Motor neuron (in vitro differentiated cells): ENCODE results near the gene STK10. TPM values are rescaled to one million over a fixed set of nuclear protein-coding genes. Genes with fewer than 3 reads are reported as not detected.
A peak's percentile ranks its signal among the peaks of the same experiment; 100 is the strongest.

Source experiments
- ATAC-seq, 8 experiments: fragments of 200-7000 bp; cut with Tn5 transposase; replicated peaks in 6 of 8; 2 replicates each; pipeline ENCODE4 v1.8.0; 2021; ENCODE audit warnings: mild to moderate bottlenecking in 8 of 8, moderate library complexity in 8 of 8
- H3K27ac ChIP-seq, 2 donors: fragments of 250-450 bp; sonication (Bioruptor Pico); 2 replicates each; pipeline ENCODE4 v1.9.0; 2021; ENCODE audit warnings: antibody characterized with exemption in 2 of 2, mild to moderate bottlenecking in 2 of 2, moderate library complexity in 1 of 2
- H3K4me1 ChIP-seq, 2 donors: fragments of 250-450 bp; sonication (Bioruptor Pico); replicated peaks in 1 of 2; 2 replicates each; pipeline ENCODE4 v1.6.1; 2021; ENCODE audit warnings: antibody characterized with exemption in 2 of 2, mild to moderate bottlenecking in 2 of 2, moderate library complexity in 1 of 2
- H3K4me3 ChIP-seq, 5 donors: fragments of 250-450 bp; sonication (Bioruptor Pico); 2 replicates each; pipeline ENCODE4 v1.9.0; 2021; ENCODE audit warnings: antibody characterized with exemption in 5 of 5, mild to moderate bottlenecking in 5 of 5, moderate library complexity in 4 of 5
- WGBS, 10 experiments: fragments of 450-650 bp; shearing (Covaris generic); methylation state at CpG; one replicate each; pipeline ENCODE4 v1.0.0; 2022; 5-methylcytosine and 5-hydroxymethylcytosine counted together
- in situ Hi-C, 9 experiments: fragments of 400-800 bp; cut with MboI; loops; one replicate each; pipeline ENCODE4 v1.15.0; 2021; ENCODE audit warnings: low sequenced_read_pairs in 9 of 9, low pct_unique_long_range_greater_than_20kb in 2 of 9; ENCODE audit not compliant: unreplicated experiment in 9 of 9
- total RNA-seq, 8 experiments: library from RNA; unstranded; fragments of 300-600 nt; gene quantifications; 2 replicates each; pipeline versions ENCODE4 v1.2.3 to v1.2.4, GENCODE V29; 2022

The STK10 gene
- total RNA-seq, 8 experiments from 2014 or later: 3.6 to 24.6 (median 8.1) TPM

DNA sequence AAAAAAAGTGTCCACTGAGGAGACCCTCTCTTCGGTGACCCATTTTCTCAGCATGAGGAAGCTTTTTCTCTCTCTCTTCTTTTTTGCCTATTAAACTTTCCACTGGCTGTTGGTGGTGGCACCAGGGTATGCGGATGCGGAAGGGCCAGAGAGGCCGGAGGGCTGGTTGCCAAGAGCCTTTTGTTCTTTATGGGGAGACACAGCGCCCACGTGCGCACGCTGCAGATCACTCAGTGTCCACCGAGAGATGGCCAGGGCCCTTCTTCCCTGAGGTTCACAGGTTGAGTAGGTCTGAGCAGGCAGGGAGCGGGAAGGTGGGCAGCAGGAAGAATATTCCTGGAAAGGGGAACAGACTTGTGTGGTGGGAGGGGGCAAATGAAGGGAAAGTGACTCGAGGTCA is 69.1 kb downstream of the STK10 start:
- Histone ChIP-seq H3K4me1 (no peaks in the 10 kb centered on the region), H3K27ac (no peak overlapping the region), H3K4me3 (no peak overlapping the region)
- WGBS, 10 experiments: 83 to 100% (median 88%) methylated on average over 1 to 4 of the region's 11 CpGs; no CpG with 5 or more reads in 5 of the 10 experiments
- in situ Hi-C loops: loop anchor here in 4 of 9 experiments (25.0 kb wide), 2 partner anchors 168 to 568 kb away; partner anchors contain the start of gene UBTD2 (in 3 of the 4)
- ATAC-seq: no peak

- 33 to 100% (median 86%) methylated on average over 1 to 8 of the region's 9 CpGs; no CpG with 5 or more reads in 2 of the 10 experiments for WGBS, 10 experiments
- in situ Hi-C loops: loop anchor here in 4 of 9 experiments (25.0 kb wide), 2 partner anchors 169 to 569 kb away; partner anchors contain the start of gene UBTD2 (in 3 of the 4)
- Histone ChIP-seq H3K4me3 (no peak overlapping the region), H3K4me1 (no peaks in the 10 kb centered on the region), H3K27ac (no peak overlapping the region)
- ATAC-seq: no peak
Observed at GRCh38 chr5:172117977-172118701, 69.9 kb downstream of the STK10 start.

GRCh38 chr5:172115541-172115982 is 72.5 kb downstream of the STK10 start:
- WGBS, 10 experiments: 90 to 100% (median 100%) methylated on average over 1 to 3 of the region's 4 CpGs; no CpG with 5 or more reads in 5 of the 10 experiments
- in situ Hi-C loops: loop anchor here in 4 of 9 experiments (25.0 kb wide), 2 partner anchors 172 to 572 kb away; partner anchors contain the start of gene UBTD2 (in 3 of the 4)

DNA sequence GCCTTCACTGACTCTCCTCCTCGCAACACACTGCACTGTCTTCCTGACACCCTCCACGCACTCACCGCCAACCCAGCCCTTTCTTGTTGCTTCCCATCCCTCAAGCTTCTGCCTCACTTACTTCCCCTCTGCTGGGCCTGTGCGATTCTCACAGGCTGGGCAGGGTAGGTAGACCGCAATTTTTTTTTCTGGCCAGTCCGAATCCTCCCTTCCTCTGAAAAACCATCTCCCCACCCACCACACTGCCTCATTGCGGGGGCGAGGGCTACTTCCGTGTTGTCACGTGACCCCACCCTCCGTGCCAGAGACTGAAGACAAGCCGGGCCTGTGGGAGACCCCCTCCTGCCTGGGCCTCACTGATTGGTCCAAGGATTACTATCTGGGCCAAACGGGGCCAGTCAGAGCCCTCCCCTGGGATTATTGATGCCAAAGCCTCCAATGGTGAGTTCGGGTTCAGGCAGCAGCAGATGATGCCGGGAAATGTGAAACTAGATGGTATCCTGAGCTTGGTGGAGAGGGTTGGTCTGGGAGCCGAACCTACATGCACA is 73.1 kb downstream of the STK10 start:
- in situ Hi-C loops: loop anchor here in 4 of 9 experiments (25.0 kb wide), 2 partner anchors 172 to 572 kb away; partner anchors contain the start of gene UBTD2 (in 3 of the 4)
- no peak overlapping the region for H3K27ac ChIP-seq
- WGBS, 10 experiments: 81 to 100% (median 97%) methylated on average over 1 to 9 of the region's 16 CpGs; no CpG with 5 or more reads in 3 of the 10 experiments
- H3K4me3 ChIP-seq: no peak overlapping the region
- ATAC-seq: no peak
- H3K4me1 ChIP-seq: peaks cover 0 to 2% of the 10 kb centered on the region in 2 donors

More at GRCh38 chr5:172115541-172115982, 72.5 kb downstream of the STK10 start:
- Histone ChIP-seq H3K4me3 (no peak overlapping the region), H3K4me1 (peaks cover 0 to 2% of the 10 kb centered on the region in 2 donors), H3K27ac (no peak overlapping the region)
- no peak for ATAC-seq

GRCh38 chr5:172113036-172113435 is 75.0 kb downstream of the STK10 start:
- in situ Hi-C loops: loop anchor here in 4 of 9 experiments (25.0 kb wide), 2 partner anchors 174 to 574 kb away; partner anchors contain the start of gene UBTD2 (in 3 of the 4)
- Histone ChIP-seq H3K27ac (no peak overlapping the region), H3K4me1 (peaks cover 0 to 2% of the 10 kb centered on the region in 2 donors), H3K4me3 (no peak overlapping the region)
- ATAC-seq: no peak
- 80 to 100% (median 92%) methylated on average over 1 to 5 of the region's 7 CpGs; no CpG with 5 or more reads in 1 of the 10 experiments for WGBS, 10 experiments

DNA sequence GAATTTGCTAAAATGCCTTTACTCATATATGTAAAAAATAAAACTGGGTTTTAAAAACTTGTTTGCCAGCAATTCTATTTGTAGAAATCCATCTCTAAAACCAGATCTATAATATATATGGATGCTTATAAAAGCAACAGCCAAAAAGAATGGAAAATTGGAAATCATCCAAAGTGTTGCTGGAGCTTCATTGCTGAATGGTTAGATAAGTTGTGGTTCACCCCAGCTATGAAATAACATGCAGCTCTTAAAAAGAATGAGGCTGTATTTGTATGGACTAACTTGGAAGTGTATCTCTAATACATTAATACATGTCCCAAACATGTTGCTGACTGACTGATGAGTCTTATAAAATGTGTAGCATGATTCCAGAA is 76.2 kb downstream of the STK10 start:
- ATAC-seq: no peak
- in situ Hi-C loops: loop anchor here in 4 of 9 experiments (25.0 kb wide), 2 partner anchors 175 to 575 kb away; partner anchors contain the start of gene UBTD2 (in 3 of the 4)
- peaks cover 0 to 11% of the 10 kb centered on the region in 2 donors for H3K4me1 ChIP-seq
- no peak overlapping the region for H3K4me3 ChIP-seq
- H3K27ac ChIP-seq: no peak overlapping the region

DNA sequence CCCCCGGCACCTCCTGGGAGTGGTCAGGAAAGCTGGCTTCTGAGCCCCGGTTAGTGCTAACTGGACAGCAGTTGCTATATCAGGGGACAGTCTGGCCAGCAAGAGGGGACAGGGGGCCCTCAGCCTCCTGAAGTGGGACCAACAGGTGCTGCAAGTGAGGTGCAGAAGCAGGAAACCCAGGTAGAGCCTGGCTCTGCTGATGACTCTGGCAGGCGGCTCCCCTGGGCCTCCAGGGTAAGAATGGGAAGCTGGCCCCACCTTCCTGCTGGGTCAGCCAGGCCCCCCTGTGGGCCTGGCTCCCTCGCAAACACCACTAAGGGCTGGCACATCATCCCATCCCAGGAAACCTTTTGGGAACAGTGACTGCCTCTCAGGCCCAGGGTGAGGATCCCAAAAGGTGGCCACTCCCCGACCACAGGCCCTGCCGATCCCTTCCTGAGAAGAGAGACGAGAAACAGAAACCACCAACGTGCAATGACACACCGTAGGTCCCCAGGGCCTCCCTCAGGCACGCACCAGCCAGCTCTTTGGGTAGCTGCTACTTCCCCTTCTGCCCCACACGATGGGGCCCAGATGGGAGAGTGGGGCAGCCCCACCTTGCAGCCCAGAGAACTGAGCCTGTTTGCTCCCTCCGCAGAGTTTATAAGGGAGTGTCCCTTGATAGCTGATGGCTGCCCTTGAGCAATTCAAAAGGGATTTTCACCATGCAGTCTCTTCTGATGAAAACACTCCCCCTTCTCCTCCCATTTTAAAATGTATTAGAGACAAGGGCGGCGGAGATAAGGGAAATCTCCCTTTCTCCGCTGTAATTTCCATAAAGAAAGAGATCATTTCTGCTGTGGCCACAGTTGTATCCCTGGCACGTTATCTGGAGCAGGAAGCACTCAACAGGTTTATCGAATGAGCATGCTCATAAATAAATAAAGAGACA is 76.8 kb downstream of the STK10 start:
- Histone ChIP-seq H3K4me3 (no peak overlapping the region), H3K4me1 (peaks cover 0 to 11% of the 10 kb centered on the region in 2 donors), H3K27ac (no peak overlapping the region)
- WGBS, 10 experiments: 0 to 78% (median 20%) methylated on average over 1 to 9 of the region's 17 CpGs; no CpG with 5 or more reads in 1 of the 10 experiments
- peak; percentile 34 to 73 (median 66) for ATAC-seq
- in situ Hi-C loops: loop anchor here in 4 of 9 experiments (25.0 kb wide), 2 partner anchors 176 to 576 kb away; partner anchors contain the start of gene UBTD2 (in 3 of the 4)

GRCh38 chr5:172110260-172110815 is 77.7 kb downstream of the STK10 start:
- 40 to 100% (median 75%) methylated on average over 1 to 4 of the region's 14 CpGs; no CpG with 5 or more reads in 6 of the 10 experiments for WGBS, 10 experiments
- no peak for ATAC-seq
- Histone ChIP-seq H3K4me3 (no peak overlapping the region), H3K27ac (no peak overlapping the region), H3K4me1 (peaks cover 0 to 11% of the 10 kb centered on the region in 2 donors)
- in situ Hi-C loops: loop anchor here in 4 of 9 experiments (25.0 kb wide), 2 partner anchors 177 to 577 kb away; partner anchors contain the start of gene UBTD2 (in 3 of the 4)

DNA sequence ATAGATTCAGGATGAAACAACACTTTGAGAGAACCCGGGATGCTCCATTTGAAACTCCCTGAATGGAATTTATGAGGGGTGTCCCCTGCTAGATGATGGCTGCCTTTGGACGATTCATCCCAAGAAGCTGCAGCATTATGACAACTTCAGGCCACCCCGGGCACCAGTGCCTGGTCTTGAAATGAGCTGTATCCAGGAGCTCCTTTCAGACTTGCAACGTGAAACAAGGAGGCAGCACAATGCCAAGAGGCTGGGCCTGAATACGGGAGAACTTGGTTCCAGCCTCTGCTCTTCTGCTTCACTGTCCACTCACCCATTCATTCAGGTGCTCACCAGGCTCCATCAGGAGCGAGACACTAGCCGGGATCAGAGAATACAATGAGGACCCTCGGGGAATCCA is 78.3 kb downstream of the STK10 start:
- no peak for ATAC-seq
- no peak overlapping the region for H3K27ac ChIP-seq
- no peak overlapping the region for H3K4me3 ChIP-seq
- 40 to 96% (median 66%) methylated on average over 1 to 5 of the region's 8 CpGs; no CpG with 5 or more reads in 2 of the 10 experiments for WGBS, 10 experiments
- peaks cover 0 to 11% of the 10 kb centered on the region in 2 donors for H3K4me1 ChIP-seq
- in situ Hi-C loops: loop anchor here in 4 of 9 experiments (10.0 to 25.0 kb wide), 3 partner anchors 75 to 578 kb away; partner anchors contain the start of genes UBTD2 (in 3 of the 4) and STK10 (in 1 of the 4)

DNA sequence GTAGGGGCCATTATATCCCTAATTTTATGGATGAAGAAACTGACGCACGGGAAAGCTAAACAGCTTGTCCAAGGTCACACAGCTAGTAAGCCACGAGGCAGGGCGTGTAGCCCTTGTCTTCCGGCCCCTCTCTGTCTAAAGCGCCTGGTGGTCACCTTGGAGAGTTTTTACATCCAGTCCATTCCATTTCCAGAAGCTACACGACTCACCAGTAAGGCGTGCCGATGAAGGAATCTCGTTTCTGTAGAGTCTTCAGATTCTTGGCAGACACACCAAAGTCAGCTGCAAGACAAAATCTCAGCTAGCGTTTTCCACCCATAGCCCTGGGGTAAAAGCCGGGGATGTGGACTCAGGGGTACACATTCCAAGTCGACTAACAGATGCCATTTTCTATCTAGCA is 80.5 kb downstream of the STK10 start:
- Histone ChIP-seq H3K4me3 (no peak overlapping the region), H3K4me1 (peaks cover 21 to 32% of the 10 kb centered on the region in 2 donors), H3K27ac (no peak overlapping the region)
- in situ Hi-C loops: loop anchor here in 4 of 9 experiments (10.0 to 25.0 kb wide), 3 partner anchors 77 to 580 kb away; partner anchors contain the start of genes UBTD2 (in 3 of the 4) and STK10 (in 1 of the 4)
- 0 to 93% (median 75%) methylated on average over 2 to 11 of the region's 13 CpGs for WGBS, 10 experiments
- peak in 3 of 8 experiments; percentile 8 to 53 (median 10) for ATAC-seq

- 2 to 100% (median 42%) methylated on average over 1 to 7 of the region's 39 CpGs; no CpG with 5 or more reads in 5 of the 10 experiments for WGBS, 10 experiments
- H3K4me3 ChIP-seq: peak overlapping the region in 2 of 5 donors; percentile 13 to 14
- H3K27ac ChIP-seq: no peak overlapping the region
- in situ Hi-C loops: loop anchor here in 4 of 9 experiments (10.0 to 25.0 kb wide), 3 partner anchors 78 to 581 kb away; partner anchors contain the start of genes UBTD2 (in 3 of the 4) and STK10 (in 1 of the 4)
- peak in 6 of 8 experiments; percentile 16 to 47 (median 26) for ATAC-seq
- peaks cover 25 to 36% of the 10 kb centered on the region in 2 donors for H3K4me1 ChIP-seq
Observed at GRCh38 chr5:172106511-172107356, 81.3 kb downstream of the STK10 start.
